Nephron progenitor cell (in vitro differentiated cells): ENCODE results near the gene PRDM2.

Source experiments
- DNase-seq: peaks from one replicate; pipeline ENCODE4 v3.0.0; 2021
- H3K27ac Mint-ChIP-seq: 2 replicates; pipeline ENCODE4 v1.8.0; 2021; ENCODE audit warnings: mild to moderate bottlenecking, moderate library complexity, mixed read lengths
- H3K27me3 Mint-ChIP-seq: 2 replicates; pipeline ENCODE4 v1.8.0; 2021; ENCODE audit warnings: mild to moderate bottlenecking, low read depth, mixed read lengths; ENCODE audit not compliant: poor library complexity
- H3K36me3 Mint-ChIP-seq: 2 replicates; pipeline ENCODE4 v1.8.0; 2021; ENCODE audit warnings: low read depth, mixed read lengths
- H3K4me1 Mint-ChIP-seq: 2 replicates; pipeline ENCODE4 v1.8.0; 2021; ENCODE audit warnings: mixed read lengths
- H3K4me3 Mint-ChIP-seq: 2 replicates; pipeline ENCODE4 v1.8.0; 2021; ENCODE audit warnings: mild to moderate bottlenecking, moderate library complexity, mixed read lengths
- H3K9me3 Mint-ChIP-seq: 2 replicates; pipeline ENCODE4 v1.8.0; 2021; ENCODE audit warnings: mild to moderate bottlenecking, moderate library complexity, mixed read lengths
- TF ChIP-seq, protein P1 (sequence below): fragments of 200-600 bp; sonication (generic); IDR thresholded peaks from 2 replicates; pipeline ENCODE4 v1.5.0; 2021; ENCODE audit warnings: antibody characterized with exemption

Gene PRDM2

GRCh38 chr1:13865851-13866250, 165.9 kb downstream of the PRDM2 start:
- TF ChIP-seq, protein P1, sequence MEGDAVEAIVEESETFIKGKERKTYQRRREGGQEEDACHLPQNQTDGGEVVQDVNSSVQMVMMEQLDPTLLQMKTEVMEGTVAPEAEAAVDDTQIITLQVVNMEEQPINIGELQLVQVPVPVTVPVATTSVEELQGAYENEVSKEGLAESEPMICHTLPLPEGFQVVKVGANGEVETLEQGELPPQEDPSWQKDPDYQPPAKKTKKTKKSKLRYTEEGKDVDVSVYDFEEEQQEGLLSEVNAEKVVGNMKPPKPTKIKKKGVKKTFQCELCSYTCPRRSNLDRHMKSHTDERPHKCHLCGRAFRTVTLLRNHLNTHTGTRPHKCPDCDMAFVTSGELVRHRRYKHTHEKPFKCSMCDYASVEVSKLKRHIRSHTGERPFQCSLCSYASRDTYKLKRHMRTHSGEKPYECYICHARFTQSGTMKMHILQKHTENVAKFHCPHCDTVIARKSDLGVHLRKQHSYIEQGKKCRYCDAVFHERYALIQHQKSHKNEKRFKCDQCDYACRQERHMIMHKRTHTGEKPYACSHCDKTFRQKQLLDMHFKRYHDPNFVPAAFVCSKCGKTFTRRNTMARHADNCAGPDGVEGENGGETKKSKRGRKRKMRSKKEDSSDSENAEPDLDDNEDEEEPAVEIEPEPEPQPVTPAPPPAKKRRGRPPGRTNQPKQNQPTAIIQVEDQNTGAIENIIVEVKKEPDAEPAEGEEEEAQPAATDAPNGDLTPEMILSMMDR, result no peak

DNA sequence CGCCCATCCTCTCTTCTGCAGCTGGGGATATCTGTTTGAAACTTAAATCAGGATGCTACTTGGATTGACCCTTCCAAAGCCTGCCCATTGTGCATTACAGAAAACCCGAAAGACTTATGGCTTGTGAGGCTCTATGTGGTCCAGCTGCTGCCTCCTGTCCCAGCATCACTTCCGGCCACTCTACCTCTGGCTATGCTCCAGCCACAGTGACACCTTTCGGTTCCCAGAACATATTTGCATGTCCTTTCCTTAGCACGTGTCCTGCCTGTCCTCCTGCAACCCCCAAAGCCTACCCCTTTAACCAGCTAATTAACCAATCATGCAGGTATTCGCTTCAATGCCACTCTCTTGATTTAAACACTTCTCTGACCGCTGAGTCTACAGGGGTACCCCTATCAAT, 167.6 kb downstream of the PRDM2 start:
- H3K27me3 Mint-ChIP-seq, result peaks cover 24% of the 10 kb centered on the region
- H3K4me1 Mint-ChIP-seq, result peaks cover 16% of the 10 kb centered on the region

More at GRCh38 chr1:13865851-13866250, 165.9 kb downstream of the PRDM2 start:
- peaks cover 8% of the 10 kb centered on the region for H3K4me1 Mint-ChIP-seq
- DNase-seq, result no peak
- no peaks in the 10 kb centered on the region for H3K9me3 Mint-ChIP-seq
- no peaks in the 10 kb centered on the region for H3K36me3 Mint-ChIP-seq
- no peak overlapping the region for H3K27ac Mint-ChIP-seq
- no peak overlapping the region for H3K4me3 Mint-ChIP-seq
- peaks cover 28% of the 10 kb centered on the region for H3K27me3 Mint-ChIP-seq

GRCh38 chr1:13869172-13869797, 169.3 kb downstream of the PRDM2 start:
- peaks cover 19% of the 10 kb centered on the region for H3K27me3 Mint-ChIP-seq
- H3K27ac Mint-ChIP-seq, result no peak overlapping the region
- peaks cover under 1% of the 10 kb centered on the region for H3K9me3 Mint-ChIP-seq
- TF ChIP-seq, protein P1, result no peak
- peaks cover 28% of the 10 kb centered on the region for H3K4me1 Mint-ChIP-seq
- H3K4me3 Mint-ChIP-seq, result no peak overlapping the region
- no peak for DNase-seq
- no peaks in the 10 kb centered on the region for H3K36me3 Mint-ChIP-seq

More for the DNA sequence above, 167.6 kb downstream of the PRDM2 start:
- no peak overlapping the region for H3K4me3 Mint-ChIP-seq
- no peak overlapping the region for H3K27ac Mint-ChIP-seq
- H3K9me3 Mint-ChIP-seq, result no peaks in the 10 kb centered on the region
- no peaks in the 10 kb centered on the region for H3K36me3 Mint-ChIP-seq
- TF ChIP-seq, protein P1, result no peak
- DNase-seq, result no peak

DNA sequence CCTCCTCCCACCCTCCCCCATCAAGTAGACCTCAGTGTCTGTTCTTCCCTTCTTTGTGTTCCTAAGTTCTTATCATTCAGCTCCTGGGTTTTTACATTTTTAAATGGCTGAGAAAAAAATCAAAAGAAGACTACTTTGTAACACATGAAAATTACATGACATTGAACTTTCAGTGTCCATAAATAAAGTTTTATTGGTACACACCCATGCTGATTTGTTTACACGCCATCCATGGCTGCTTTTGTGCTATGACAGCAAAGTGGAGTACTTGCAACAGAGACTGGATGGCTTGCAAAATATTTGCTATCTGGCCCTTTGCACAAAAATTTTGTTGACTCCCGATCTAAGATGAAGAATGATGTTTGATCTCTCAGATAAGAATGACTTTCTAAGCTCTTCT, 171.4 kb downstream of the PRDM2 start:
- Mint-ChIP-seq H3K27ac (no peak overlapping the region), H3K4me1 (peaks cover 28% of the 10 kb centered on the region), H3K9me3 (peaks cover 11% of the 10 kb centered on the region), H3K27me3 (peaks cover 21% of the 10 kb centered on the region), H3K4me3 (no peak overlapping the region), H3K36me3 (no peaks in the 10 kb centered on the region)
- DNase-seq, result no peak
- TF ChIP-seq, protein P1, result no peak

DNA sequence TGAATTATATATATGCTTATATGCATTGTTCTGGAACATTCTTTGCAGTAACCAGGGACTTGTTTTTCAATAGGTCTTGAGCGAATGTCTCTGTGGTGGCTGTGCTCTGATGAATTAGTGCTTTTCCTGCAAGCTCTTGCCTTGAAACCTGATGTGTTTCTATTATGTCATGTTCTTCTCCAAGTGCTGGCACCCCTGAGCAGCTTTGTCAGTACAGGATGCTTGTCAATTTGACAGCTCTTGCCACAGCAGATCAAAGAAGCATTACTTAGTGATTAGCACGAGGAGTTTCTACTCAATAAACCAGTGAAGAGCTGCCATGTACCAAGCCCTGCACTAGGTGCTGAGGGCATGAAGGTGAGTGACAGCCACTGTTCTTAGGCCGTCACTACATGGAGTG, 171.9 kb downstream of the PRDM2 start:
- Mint-ChIP-seq H3K9me3 (peaks cover 11% of the 10 kb centered on the region), H3K4me3 (no peak overlapping the region), H3K4me1 (peaks cover 28% of the 10 kb centered on the region), H3K36me3 (no peaks in the 10 kb centered on the region), H3K27ac (no peak overlapping the region), H3K27me3 (peaks cover 18% of the 10 kb centered on the region)
- no peak for DNase-seq
- TF ChIP-seq, protein P1, result no peak

- Mint-ChIP-seq H3K4me1 (peaks cover 30% of the 10 kb centered on the region), H3K9me3 (peaks cover 14% of the 10 kb centered on the region), H3K27ac (no peak overlapping the region), H3K36me3 (no peaks in the 10 kb centered on the region), H3K27me3 (peaks cover 23% of the 10 kb centered on the region), H3K4me3 (no peak overlapping the region)
- TF ChIP-seq, protein P1, result no peak
- DNase-seq, result no peak
Observed at GRCh38 chr1:13873032-13873431, 173.0 kb downstream of the PRDM2 start.
